ENCODE data around the gene EEFSEC.

DNA sequence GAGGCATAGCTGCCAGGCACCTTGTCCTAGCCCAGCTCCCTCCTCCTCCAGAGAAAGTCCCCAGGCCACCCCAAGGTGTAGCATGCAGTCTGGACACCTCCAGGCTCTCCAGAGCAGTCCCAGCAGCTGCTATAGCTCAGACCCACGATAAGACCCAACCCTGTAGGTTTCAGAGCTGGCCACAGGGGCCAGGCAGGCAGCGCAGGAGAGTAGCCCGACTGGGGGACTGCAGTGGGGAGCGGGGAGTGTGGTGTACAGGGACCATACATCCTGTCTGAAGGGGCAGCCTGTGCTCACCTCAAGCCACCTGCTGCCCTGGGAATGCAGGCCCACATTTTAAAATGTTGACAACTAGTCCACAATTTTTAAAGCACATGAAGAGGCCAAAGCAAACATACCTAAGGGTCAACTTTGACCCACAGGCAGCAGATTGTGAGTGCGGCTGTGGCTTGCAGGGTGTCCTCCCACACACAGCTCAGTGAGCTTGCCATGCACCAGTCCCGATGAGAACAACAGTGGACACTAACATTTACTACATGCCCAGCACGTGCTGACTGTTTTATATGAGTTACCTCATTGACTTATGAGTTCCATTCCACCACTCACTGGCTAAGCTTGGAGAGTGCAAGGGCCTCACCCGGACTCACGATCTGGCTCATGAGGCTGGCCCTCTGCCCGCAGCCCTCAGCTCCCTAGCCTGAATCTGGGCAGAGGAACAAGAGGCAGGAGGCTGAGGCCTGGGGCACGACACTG, 232.0 kb downstream of the EEFSEC start:
- TF ChIP-seq, protein P1, sequence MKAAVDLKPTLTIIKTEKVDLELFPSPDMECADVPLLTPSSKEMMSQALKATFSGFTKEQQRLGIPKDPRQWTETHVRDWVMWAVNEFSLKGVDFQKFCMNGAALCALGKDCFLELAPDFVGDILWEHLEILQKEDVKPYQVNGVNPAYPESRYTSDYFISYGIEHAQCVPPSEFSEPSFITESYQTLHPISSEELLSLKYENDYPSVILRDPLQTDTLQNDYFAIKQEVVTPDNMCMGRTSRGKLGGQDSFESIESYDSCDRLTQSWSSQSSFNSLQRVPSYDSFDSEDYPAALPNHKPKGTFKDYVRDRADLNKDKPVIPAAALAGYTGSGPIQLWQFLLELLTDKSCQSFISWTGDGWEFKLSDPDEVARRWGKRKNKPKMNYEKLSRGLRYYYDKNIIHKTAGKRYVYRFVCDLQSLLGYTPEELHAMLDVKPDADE (IDR thresholded peaks at IDR 0.05), result no peak
- TF ChIP-seq, protein P2, sequence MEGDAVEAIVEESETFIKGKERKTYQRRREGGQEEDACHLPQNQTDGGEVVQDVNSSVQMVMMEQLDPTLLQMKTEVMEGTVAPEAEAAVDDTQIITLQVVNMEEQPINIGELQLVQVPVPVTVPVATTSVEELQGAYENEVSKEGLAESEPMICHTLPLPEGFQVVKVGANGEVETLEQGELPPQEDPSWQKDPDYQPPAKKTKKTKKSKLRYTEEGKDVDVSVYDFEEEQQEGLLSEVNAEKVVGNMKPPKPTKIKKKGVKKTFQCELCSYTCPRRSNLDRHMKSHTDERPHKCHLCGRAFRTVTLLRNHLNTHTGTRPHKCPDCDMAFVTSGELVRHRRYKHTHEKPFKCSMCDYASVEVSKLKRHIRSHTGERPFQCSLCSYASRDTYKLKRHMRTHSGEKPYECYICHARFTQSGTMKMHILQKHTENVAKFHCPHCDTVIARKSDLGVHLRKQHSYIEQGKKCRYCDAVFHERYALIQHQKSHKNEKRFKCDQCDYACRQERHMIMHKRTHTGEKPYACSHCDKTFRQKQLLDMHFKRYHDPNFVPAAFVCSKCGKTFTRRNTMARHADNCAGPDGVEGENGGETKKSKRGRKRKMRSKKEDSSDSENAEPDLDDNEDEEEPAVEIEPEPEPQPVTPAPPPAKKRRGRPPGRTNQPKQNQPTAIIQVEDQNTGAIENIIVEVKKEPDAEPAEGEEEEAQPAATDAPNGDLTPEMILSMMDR (conservative IDR thresholded peaks at IDR 0.05; ENCODE audit: low read depth in 2 of 2), result no peak
- TF ChIP-seq EZH2phosphoT487 (IDR thresholded peaks at IDR 0.05; ENCODE audit: unreplicated experiment) (no peak), POLR2AphosphoS5 (IDR thresholded peaks at IDR 0.05; ENCODE audit: low read depth) (no peak), EZH2 (IDR thresholded peaks at IDR 0.05; ENCODE audit: low read depth, unreplicated experiment) (no peak), JUNB (IDR thresholded peaks at IDR 0.05; ENCODE audit: unreplicated experiment) (no peak), ZNF114 (CRISPR knock-in tag; IDR thresholded peaks at IDR 0.05) (no peak), CREB1 (CRISPR knock-in tag; IDR thresholded peaks at IDR 0.05; ENCODE audit: low read depth) (no peak), ZNF331 (CRISPR knock-in tag; IDR thresholded peaks at IDR 0.05; ENCODE audit: low read depth) (no peak)
- TF ChIP-seq, protein P3, sequence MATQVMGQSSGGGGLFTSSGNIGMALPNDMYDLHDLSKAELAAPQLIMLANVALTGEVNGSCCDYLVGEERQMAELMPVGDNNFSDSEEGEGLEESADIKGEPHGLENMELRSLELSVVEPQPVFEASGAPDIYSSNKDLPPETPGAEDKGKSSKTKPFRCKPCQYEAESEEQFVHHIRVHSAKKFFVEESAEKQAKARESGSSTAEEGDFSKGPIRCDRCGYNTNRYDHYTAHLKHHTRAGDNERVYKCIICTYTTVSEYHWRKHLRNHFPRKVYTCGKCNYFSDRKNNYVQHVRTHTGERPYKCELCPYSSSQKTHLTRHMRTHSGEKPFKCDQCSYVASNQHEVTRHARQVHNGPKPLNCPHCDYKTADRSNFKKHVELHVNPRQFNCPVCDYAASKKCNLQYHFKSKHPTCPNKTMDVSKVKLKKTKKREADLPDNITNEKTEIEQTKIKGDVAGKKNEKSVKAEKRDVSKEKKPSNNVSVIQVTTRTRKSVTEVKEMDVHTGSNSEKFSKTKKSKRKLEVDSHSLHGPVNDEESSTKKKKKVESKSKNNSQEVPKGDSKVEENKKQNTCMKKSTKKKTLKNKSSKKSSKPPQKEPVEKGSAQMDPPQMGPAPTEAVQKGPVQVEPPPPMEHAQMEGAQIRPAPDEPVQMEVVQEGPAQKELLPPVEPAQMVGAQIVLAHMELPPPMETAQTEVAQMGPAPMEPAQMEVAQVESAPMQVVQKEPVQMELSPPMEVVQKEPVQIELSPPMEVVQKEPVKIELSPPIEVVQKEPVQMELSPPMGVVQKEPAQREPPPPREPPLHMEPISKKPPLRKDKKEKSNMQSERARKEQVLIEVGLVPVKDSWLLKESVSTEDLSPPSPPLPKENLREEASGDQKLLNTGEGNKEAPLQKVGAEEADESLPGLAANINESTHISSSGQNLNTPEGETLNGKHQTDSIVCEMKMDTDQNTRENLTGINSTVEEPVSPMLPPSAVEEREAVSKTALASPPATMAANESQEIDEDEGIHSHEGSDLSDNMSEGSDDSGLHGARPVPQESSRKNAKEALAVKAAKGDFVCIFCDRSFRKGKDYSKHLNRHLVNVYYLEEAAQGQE (IDR thresholded peaks at IDR 0.05; ENCODE audit: unreplicated experiment), result no peak
- TF ChIP-seq, protein P4, sequence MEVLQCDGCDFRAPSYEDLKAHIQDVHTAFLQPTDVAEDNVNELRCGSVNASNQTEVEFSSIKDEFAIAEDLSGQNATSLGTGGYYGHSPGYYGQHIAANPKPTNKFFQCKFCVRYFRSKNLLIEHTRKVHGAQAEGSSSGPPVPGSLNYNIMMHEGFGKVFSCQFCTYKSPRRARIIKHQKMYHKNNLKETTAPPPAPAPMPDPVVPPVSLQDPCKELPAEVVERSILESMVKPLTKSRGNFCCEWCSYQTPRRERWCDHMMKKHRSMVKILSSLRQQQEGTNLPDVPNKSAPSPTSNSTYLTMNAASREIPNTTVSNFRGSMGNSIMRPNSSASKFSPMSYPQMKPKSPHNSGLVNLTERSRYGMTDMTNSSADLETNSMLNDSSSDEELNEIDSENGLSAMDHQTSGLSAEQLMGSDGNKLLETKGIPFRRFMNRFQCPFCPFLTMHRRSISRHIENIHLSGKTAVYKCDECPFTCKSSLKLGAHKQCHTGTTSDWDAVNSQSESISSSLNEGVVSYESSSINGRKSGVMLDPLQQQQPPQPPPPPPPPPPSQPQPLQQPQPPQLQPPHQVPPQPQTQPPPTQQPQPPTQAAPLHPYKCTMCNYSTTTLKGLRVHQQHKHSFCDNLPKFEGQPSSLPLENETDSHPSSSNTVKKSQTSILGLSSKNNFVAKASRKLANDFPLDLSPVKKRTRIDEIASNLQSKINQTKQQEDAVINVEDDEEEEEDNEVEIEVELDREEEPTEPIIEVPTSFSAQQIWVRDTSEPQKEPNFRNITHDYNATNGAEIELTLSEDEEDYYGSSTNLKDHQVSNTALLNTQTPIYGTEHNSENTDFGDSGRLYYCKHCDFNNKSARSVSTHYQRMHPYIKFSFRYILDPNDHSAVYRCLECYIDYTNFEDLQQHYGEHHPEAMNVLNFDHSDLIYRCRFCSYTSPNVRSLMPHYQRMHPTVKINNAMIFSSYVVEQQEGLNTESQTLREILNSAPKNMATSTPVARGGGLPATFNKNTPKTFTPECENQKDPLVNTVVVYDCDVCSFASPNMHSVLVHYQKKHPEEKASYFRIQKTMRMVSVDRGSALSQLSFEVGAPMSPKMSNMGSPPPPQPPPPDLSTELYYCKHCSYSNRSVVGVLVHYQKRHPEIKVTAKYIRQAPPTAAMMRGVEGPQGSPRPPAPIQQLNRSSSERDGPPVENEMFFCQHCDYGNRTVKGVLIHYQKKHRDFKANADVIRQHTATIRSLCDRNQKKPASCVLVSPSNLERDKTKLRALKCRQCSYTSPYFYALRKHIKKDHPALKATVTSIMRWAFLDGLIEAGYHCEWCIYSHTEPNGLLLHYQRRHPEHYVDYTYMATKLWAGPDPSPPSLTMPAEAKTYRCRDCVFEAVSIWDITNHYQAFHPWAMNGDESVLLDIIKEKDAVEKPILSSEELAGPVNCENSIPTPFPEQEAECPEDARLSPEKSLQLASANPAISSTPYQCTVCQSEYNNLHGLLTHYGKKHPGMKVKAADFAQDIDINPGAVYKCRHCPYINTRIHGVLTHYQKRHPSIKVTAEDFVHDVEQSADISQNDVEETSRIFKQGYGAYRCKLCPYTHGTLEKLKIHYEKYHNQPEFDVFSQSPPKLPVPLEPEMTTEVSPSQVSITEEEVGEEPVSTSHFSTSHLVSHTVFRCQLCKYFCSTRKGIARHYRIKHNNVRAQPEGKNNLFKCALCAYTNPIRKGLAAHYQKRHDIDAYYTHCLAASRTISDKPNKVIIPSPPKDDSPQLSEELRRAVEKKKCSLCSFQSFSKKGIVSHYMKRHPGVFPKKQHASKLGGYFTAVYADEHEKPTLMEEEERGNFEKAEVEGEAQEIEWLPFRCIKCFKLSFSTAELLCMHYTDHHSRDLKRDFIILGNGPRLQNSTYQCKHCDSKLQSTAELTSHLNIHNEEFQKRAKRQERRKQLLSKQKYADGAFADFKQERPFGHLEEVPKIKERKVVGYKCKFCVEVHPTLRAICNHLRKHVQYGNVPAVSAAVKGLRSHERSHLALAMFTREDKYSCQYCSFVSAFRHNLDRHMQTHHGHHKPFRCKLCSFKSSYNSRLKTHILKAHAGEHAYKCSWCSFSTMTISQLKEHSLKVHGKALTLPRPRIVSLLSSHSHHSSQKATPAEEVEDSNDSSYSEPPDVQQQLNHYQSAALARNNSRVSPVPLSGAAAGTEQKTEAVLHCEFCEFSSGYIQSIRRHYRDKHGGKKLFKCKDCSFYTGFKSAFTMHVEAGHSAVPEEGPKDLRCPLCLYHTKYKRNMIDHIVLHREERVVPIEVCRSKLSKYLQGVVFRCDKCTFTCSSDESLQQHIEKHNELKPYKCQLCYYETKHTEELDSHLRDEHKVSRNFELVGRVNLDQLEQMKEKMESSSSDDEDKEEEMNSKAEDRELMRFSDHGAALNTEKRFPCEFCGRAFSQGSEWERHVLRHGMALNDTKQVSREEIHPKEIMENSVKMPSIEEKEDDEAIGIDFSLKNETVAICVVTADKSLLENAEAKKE (CRISPR knock-in tag; IDR thresholded peaks at IDR 0.05), result no peak
